K562 (cell line): ENCODE data around the gene TSPAN11. TPM values are rescaled to one million over a fixed set of nuclear protein-coding genes. Genes with fewer than 3 reads are reported as not detected.

Experiments
- ATAC-seq: fragments of 200-7000 bp; cut with Tn5 transposase; 3 replicates; pipeline ENCODE4 v1.9.1; 2020; ENCODE audit warnings: moderate library complexity
- BruUV-seq: library from RNA; stranded (reverse); fragments of 400-500 nt; replicated peaks from 2 replicates; lab custom pipeline; 2021; lab: Mats Ljungman, UMichigan
- CTCF ChIA-PET: fragments of 300-600 bp; formaldehyde crosslinking; extraction: SDS; loops from one replicate; lab custom pipeline; 2021; ENCODE audit warnings: low intra/inter-chr PET ratio; lab: Yijun Ruan, JAX
- POLR2A ChIA-PET: fragments of 300-600, 350-650 bp; sonication (Branson Sonifier 250); formaldehyde crosslinking; extraction: SDS; loops from one replicate; lab custom pipeline; 2021; ENCODE audit warnings: antibody characterized with exemption, inconsistent platforms; lab: Yijun Ruan, JAX
- DNase-seq, 4 experiments: peaks; one replicate each; pipeline versions ENCODE4 v3.0.0 to v3.0.0-alpha.2; 2011 to 2018; ENCODE audit warnings: low spot score in 3 of 4, mixed read lengths in 3 of 4; ENCODE audit errors: extremely low read depth in 1 of 4
- FAIRE-seq: peaks from 2 replicates; lab custom pipeline; 2011; peaks lifted over from hg19 to GRCh38; lab: Jason Lieb, UNC
- H2AFZ ChIP-seq: 2 replicates; pipeline ENCODE4 v1.6.0; 2011; ENCODE audit warnings: low read depth, low read length, control low read depth, inconsistent platforms
- H3K27ac ChIP-seq: fragments of 200-600 bp; 3 replicates; pipeline ENCODE4 v1.8.0; 2011; ENCODE audit warnings: low read depth, mild to moderate bottlenecking, control low read depth, inconsistent platforms, low read length, moderate library complexity, mixed read lengths; ENCODE audit errors: extremely low read depth
- H3K27me3 ChIP-seq, 2 experiments: fragments of 300-600 bp in 1 of 2; 2 replicates in 1 of 2; 3 replicates in 1 of 2; pipeline versions ENCODE4 v1.6.0 to v1.8.0; 2011; ENCODE audit warnings: inconsistent platforms in 2 of 2, low read length in 2 of 2, mild to moderate bottlenecking in 1 of 2, mixed read lengths in 1 of 2, moderate library complexity in 1 of 2; ENCODE audit not compliant: control insufficient read depth in 2 of 2, insufficient read depth in 2 of 2
- H3K36me3 ChIP-seq: fragments of 300-600 bp; 3 replicates; pipeline ENCODE4 v1.8.0; 2011; ENCODE audit warnings: mild to moderate bottlenecking, low read length, inconsistent platforms; ENCODE audit not compliant: control insufficient read depth, insufficient read depth
- H3K4me1 ChIP-seq, 2 experiments: fragments of 200-600 bp in 1 of 2; replicated peaks in 1 of 2; 2 replicates in 1 of 2; 3 replicates in 1 of 2; pipeline versions ENCODE4 v1.5.1 to v1.8.0; 2011; ENCODE audit warnings: inconsistent platforms in 2 of 2, low read length in 2 of 2, mild to moderate bottlenecking in 1 of 2, mixed read lengths in 1 of 2, moderate library complexity in 1 of 2; ENCODE audit not compliant: control insufficient read depth in 2 of 2, insufficient read depth in 2 of 2
- H3K4me2 ChIP-seq: 2 replicates; pipeline ENCODE4 v1.6.1; 2011; ENCODE audit warnings: low read length, control low read depth, inconsistent platforms, mixed read lengths; ENCODE audit not compliant: insufficient read depth
- H3K4me3 ChIP-seq: fragments of 200-600 bp; sonication (generic), shearing (Covaris generic); 2 replicates; pipeline ENCODE4 v1.5.1; 2016; ENCODE audit warnings: control low read depth, inconsistent platforms
- H3K79me2 ChIP-seq: fragments of 200-600 bp; 3 replicates; pipeline ENCODE4 v1.8.0; 2011; ENCODE audit warnings: low read length, inconsistent platforms; ENCODE audit not compliant: control insufficient read depth, insufficient read depth
- H3K9ac ChIP-seq, 2 experiments: 2 replicates each; pipeline versions ENCODE4 v1.6.0 to v1.6.1; 2011; ENCODE audit warnings: low read depth in 2 of 2, low read length in 2 of 2, control low read depth in 1 of 2, inconsistent platforms in 1 of 2, mild to moderate bottlenecking in 1 of 2, mixed read lengths in 1 of 2; ENCODE audit not compliant: insufficient read depth in 1 of 2
- H3K9me1 ChIP-seq: one replicate; pipeline ENCODE4 v1.6.0; 2011; ENCODE audit warnings: inconsistent platforms, mild to moderate bottlenecking, low read length, moderate library complexity; ENCODE audit not compliant: control insufficient read depth, insufficient read depth
- H3K9me3 ChIP-seq: replicated peaks from 2 replicates; pipeline ENCODE4 v1.5.1; 2011; ENCODE audit warnings: low read depth, low read length, inconsistent platforms; ENCODE audit not compliant: control insufficient read depth, insufficient read depth
- H4K20me1 ChIP-seq: replicated peaks from 2 replicates; pipeline ENCODE4 v1.6.1; 2011; ENCODE audit warnings: low read length, inconsistent platforms, mixed read lengths; ENCODE audit not compliant: control insufficient read depth, insufficient read depth
- CHD1 ChIP-seq: fragments of 200-600 bp; sonication (generic); IDR thresholded peaks from one replicate; pipeline ENCODE4 v1.6.1; 2012; ENCODE audit warnings: mild to moderate bottlenecking, moderate library complexity, low read length, inconsistent platforms
- ETS2 ChIP-seq: IDR thresholded peaks from 2 replicates; pipeline ENCODE4 v1.6.1; 2016; ENCODE audit warnings: borderline replicate concordance, missing genetic modification characterization, mild to moderate bottlenecking, moderate library complexity, missing compliant biosample characterization; ENCODE audit not compliant: poor library complexity, severe bottlenecking
- KAT7 ChIP-seq: sonication (generic); formaldehyde crosslinking; IDR thresholded peaks from 2 replicates; pipeline ENCODE4 v1.8.0; 2022; ENCODE audit warnings: missing genetic modification reagents, mild to moderate bottlenecking, borderline replicate concordance
- SIN3A ChIP-seq, 2 experiments: fragments of 150-350 bp in 1 of 2; IDR thresholded peaks; 2 replicates each; pipeline ENCODE4 v1.6.1; 2011 to 2016; ENCODE audit warnings: borderline replicate concordance in 2 of 2, low read depth in 2 of 2, low read length in 2 of 2, mild to moderate bottlenecking in 2 of 2, moderate library complexity in 2 of 2; ENCODE audit not compliant: control insufficient read depth in 1 of 2
- SMARCC2 ChIP-seq: fragments of 450-650 bp; IDR thresholded peaks from 2 replicates; pipeline ENCODE4 v1.6.1; 2017; ENCODE audit warnings: antibody characterized with exemption, moderate library complexity, mild to moderate bottlenecking, low read depth
- YY1 ChIP-seq, 3 experiments: IDR thresholded peaks; 2 replicates each; pipeline ENCODE4 v1.6.1; 2011; ENCODE audit warnings: low read length in 2 of 3, mild to moderate bottlenecking in 2 of 3, moderate library complexity in 2 of 3, borderline replicate concordance in 1 of 3, control low read depth in 1 of 3, low read depth in 1 of 3; ENCODE audit not compliant: insufficient read depth in 3 of 3, insufficient replicate concordance in 2 of 3, control insufficient read depth in 1 of 3, insufficient read length in 1 of 3; ENCODE audit errors: extremely low read depth in 1 of 3
- ZNF197 ChIP-seq: fragments of 200-800 bp; sonication (Bioruptor generic); IDR thresholded peaks from 2 replicates; pipeline ENCODE4 v1.6.1; 2016; ENCODE audit warnings: low read depth, missing genetic modification characterization, missing compliant biosample characterization
- ZNF584 ChIP-seq: fragments of 200-800 bp; sonication (Bioruptor generic); IDR thresholded peaks from 2 replicates; pipeline ENCODE4 v1.6.1; 2016; ENCODE audit warnings: low read depth, mild to moderate bottlenecking, missing genetic modification characterization, missing compliant biosample characterization
- ZNF79 ChIP-seq: fragments of 250-450 bp; sonication (Bioruptor Pico); IDR thresholded peaks from 2 replicates; pipeline ENCODE4 v1.4.0; 2020; ENCODE audit warnings: low read depth, mild to moderate bottlenecking, moderate library complexity
- ZNF830 ChIP-seq: fragments of 250-450 bp; sonication (Bioruptor Pico); IDR thresholded peaks from 2 replicates; pipeline ENCODE4 v1.5.0; 2021; ENCODE audit warnings: mild to moderate bottlenecking
- WGBS: fragments of 100-300 bp; shearing (Covaris generic); methylation state at CpG from one replicate; pipeline ENCODE4 v1.1.6; 2016; ENCODE audit warnings: low coverage, mixed read lengths; ENCODE audit not compliant: insufficient coverage; ENCODE audit errors: missing lambda C conversion rate; 5-methylcytosine and 5-hydroxymethylcytosine counted together
- in situ Hi-C: fragments of 300-500 bp; cut with MboI; formaldehyde crosslinking; loops from 4 replicates; pipeline ENCODE4 v1.15.0; 2018; ENCODE audit warnings: inconsistent platforms, mixed read lengths
- intact Hi-C: fragments of 100-400 bp; cut with micrococcal nuclease; formaldehyde crosslinking; loops from 2 replicates; pipeline ENCODE4 v1.14.2; 2022
- polyA plus RNA-seq, 8 experiments: library from polyadenylated mRNA; depleted of rRNA in 4 of 8; stranded (reverse) in 5 of 8; unstranded in 3 of 8; fragments of >200 nt; fragmentation: Nextera tagmentation in 2 of 8; fragmentation: Illumina TruSeq in 1 of 8; extraction: Ambion mirVana in 2 of 8; extraction: Trizol in 1 of 8; gene quantifications; 2 replicates each; pipeline versions ENCODE4 v1.2.1 to v1.2.3, GENCODE V29; 2011 to 2014; ENCODE audit warnings: inconsistent platforms in 1 of 8, missing spikeins in 1 of 8
- total RNA-seq, 7 experiments: library from RNA; depleted of rRNA in 6 of 7; stranded (reverse); fragments of >200 nt in 6 of 7; fragmentation: Illumina TruSeq in 2 of 7; extraction: Trizol in 2 of 7; gene quantifications; 2 replicates each; pipeline versions ENCODE4 v1.2.1 to v1.2.3, GENCODE V29; 2011 to 2021; ENCODE audit warnings: low replicate concordance in 1 of 7

The TSPAN11 gene
- total and polyA plus RNA-seq, 9 of the 15 experiments (the other 6 are each of a cell fraction or from before 2014, with no cell fraction given), result not detected

- H3K9ac ChIP-seq, result peak overlapping the region in 1 of 2 experiments; percentile 35; a peak in 1 of 4 replicates
- no peak for DNase-seq
- TF ChIP-seq ZNF79 (CRISPR knock-in tag), result no peak
- no peak for TF ChIP-seq YY1 (IDR thresholded peaks at IDR 0.05; ENCODE audit: borderline replicate concordance in 1 of 3, control insufficient read depth in 1 of 3, extremely low read depth in 1 of 3, insufficient read depth in 3 of 3, insufficient read length in 1 of 3, insufficient replicate concordance in 2 of 3, low read depth in 1 of 3, low read length in 2 of 3)
- no peak overlapping the region for H3K4me3 ChIP-seq
- H3K4me1 ChIP-seq, result no peaks in the 10 kb centered on the region
- no peaks in the 10 kb centered on the region for H3K36me3 ChIP-seq
- intact Hi-C loops (no loop called here), in situ Hi-C loops (no loop called here)
- H3K9me3 ChIP-seq, result no peaks in the 10 kb centered on the region
- no peaks in the 10 kb centered on the region for H4K20me1 ChIP-seq
- no peaks in the 10 kb centered on the region for H3K9me1 ChIP-seq
- H2AFZ ChIP-seq, result no peak overlapping the region
- ATAC-seq, result no peak
- ChIA-PET CTCF (no interaction called here), POLR2A (no interaction called here)
- H3K4me2 ChIP-seq, result no peak overlapping the region
- peaks cover 23 to 82% of the 10 kb centered on the region in 2 experiments; a peak in 4 of 5 replicates for H3K27me3 ChIP-seq
- 3% methylated on average over 5 of the region's 6 CpGs for WGBS
- no peak for FAIRE-seq
- BruUV-seq, result no TSS peak
- H3K79me2 ChIP-seq, result no peaks in the 10 kb centered on the region
- no peak overlapping the region for H3K27ac ChIP-seq
These were observed 49.0 kb downstream of the TSPAN11 start for GRCh38 chr12:30975581-30975980.

- Histone ChIP-seq H3K9me1 (no peaks in the 10 kb centered on the region), H3K27me3 (peaks cover 25 to 84% of the 10 kb centered on the region in 2 experiments; a peak in 4 of 5 replicates), H3K79me2 (no peaks in the 10 kb centered on the region), H3K4me3 (no peak overlapping the region), H2AFZ (no peak overlapping the region)
- WGBS, result 2% methylated on average over 7 of the region's 7 CpGs
- FAIRE-seq (no peak), DNase-seq (no peak)
- intact Hi-C loops, result no loop called here
- no peak for TF ChIP-seq ZNF830 (CRISPR knock-in tag)
- no peak for TF ChIP-seq ETS2 (tag)
- TF ChIP-seq ZNF197 (CRISPR knock-in tag), result no peak
- TF ChIP-seq SMARCC2, result no peak
- TF ChIP-seq KAT7 (CRISPR knock-in tag), result no peak
- TF ChIP-seq SIN3A (IDR thresholded peaks at IDR 0.05; ENCODE audit: borderline replicate concordance in 2 of 2, control insufficient read depth in 1 of 2, low read depth in 2 of 2, low read length in 2 of 2), result no peak
- TF ChIP-seq CHD1, result no peak
- no peak for TF ChIP-seq ZNF584 (CRISPR knock-in tag)
- TF ChIP-seq, all 486 proteins: peak for 0
- in situ Hi-C loops, result no loop called here
- Histone ChIP-seq H4K20me1 (no peaks in the 10 kb centered on the region), H3K4me1 (no peaks in the 10 kb centered on the region), H3K9me3 (no peaks in the 10 kb centered on the region), H3K36me3 (no peaks in the 10 kb centered on the region), H3K4me2 (no peak overlapping the region), H3K9ac (no peak overlapping the region), H3K27ac (no peak overlapping the region)
- ChIA-PET POLR2A (no interaction called here), CTCF (no interaction called here)
- BruUV-seq, result no TSS peak
- no peak for ATAC-seq
These were observed 49.7 kb downstream of the TSPAN11 start for GRCh38 chr12:30976206-30976605.
